Progenitor cell of endocrine pancreas (in vitro differentiated cells): ENCODE data around the gene DPP10. TPM values are rescaled to one million over a fixed set of nuclear protein-coding genes. Genes with fewer than 3 reads are reported as not detected.

ENCODE experiments used
- DNase-seq: peaks from one replicate; pipeline ENCODE4 v3.0.0; 2021; ENCODE audit warnings: low spot score; ENCODE audit not compliant: unreplicated experiment
- H3K27ac Mint-ChIP-seq: 2 replicates; pipeline ENCODE4 v1.8.0; 2021; ENCODE audit warnings: mild to moderate bottlenecking, moderate library complexity, mixed read lengths
- H3K27me3 Mint-ChIP-seq: 2 replicates; pipeline ENCODE4 v1.8.0; 2021; ENCODE audit warnings: mixed read lengths
- H3K36me3 Mint-ChIP-seq: 2 replicates; pipeline ENCODE4 v1.8.0; 2022; ENCODE audit warnings: mixed read lengths; ENCODE audit not compliant: insufficient read depth
- H3K4me1 Mint-ChIP-seq: 2 replicates; pipeline ENCODE4 v1.8.0; 2021; ENCODE audit warnings: low read depth, mixed read lengths
- H3K4me3 Mint-ChIP-seq: 2 replicates; pipeline ENCODE4 v1.8.0; 2021; ENCODE audit warnings: low read depth, mild to moderate bottlenecking, moderate library complexity, mixed read lengths
- H3K9me3 Mint-ChIP-seq: 2 replicates; pipeline ENCODE4 v1.8.0; 2021; ENCODE audit warnings: low read depth, mixed read lengths
- total RNA-seq: library from RNA; stranded (reverse); gene quantifications from 2 replicates; pipeline ENCODE4 v1.2.1, GENCODE V29; 2021
- TF ChIP-seq, protein P1 (sequence below): fragments of 200-600 bp; sonication (generic); IDR thresholded peaks from one replicate; pipeline ENCODE4 v1.5.0; 2021; ENCODE audit warnings: antibody characterized with exemption, mild to moderate bottlenecking; ENCODE audit not compliant: unreplicated experiment

DPP10 gene
- total RNA-seq, 1 donor from 2014 or later: 44.6 TPM

DNA sequence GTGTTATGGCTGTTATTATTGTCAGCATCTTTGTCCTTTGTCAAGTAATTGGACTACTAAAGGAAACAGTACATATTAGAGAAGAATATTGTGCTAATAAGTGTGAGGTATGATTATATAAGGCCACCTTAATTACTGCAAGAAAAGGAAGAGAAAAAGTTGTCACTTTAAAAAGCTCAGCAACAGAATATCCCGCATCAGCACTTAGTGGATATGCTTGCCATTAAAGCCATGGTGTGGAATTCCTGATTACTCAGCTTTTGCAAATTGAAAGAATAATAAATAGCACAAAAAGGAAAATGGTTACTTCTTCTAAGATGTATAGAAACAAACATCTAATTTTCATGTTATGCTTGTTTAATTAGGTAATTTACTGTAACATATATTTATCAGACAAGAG, 347.5 kb downstream of the DPP10 start:
- Mint-ChIP-seq H3K27me3 (peaks cover 3% of the 10 kb centered on the region), H3K4me3 (no peak overlapping the region), H3K9me3 (no peaks in the 10 kb centered on the region), H3K27ac (no peak overlapping the region), H3K4me1 (no peaks in the 10 kb centered on the region), H3K36me3 (no peaks in the 10 kb centered on the region)
- no peak for DNase-seq
- TF ChIP-seq, protein P1, sequence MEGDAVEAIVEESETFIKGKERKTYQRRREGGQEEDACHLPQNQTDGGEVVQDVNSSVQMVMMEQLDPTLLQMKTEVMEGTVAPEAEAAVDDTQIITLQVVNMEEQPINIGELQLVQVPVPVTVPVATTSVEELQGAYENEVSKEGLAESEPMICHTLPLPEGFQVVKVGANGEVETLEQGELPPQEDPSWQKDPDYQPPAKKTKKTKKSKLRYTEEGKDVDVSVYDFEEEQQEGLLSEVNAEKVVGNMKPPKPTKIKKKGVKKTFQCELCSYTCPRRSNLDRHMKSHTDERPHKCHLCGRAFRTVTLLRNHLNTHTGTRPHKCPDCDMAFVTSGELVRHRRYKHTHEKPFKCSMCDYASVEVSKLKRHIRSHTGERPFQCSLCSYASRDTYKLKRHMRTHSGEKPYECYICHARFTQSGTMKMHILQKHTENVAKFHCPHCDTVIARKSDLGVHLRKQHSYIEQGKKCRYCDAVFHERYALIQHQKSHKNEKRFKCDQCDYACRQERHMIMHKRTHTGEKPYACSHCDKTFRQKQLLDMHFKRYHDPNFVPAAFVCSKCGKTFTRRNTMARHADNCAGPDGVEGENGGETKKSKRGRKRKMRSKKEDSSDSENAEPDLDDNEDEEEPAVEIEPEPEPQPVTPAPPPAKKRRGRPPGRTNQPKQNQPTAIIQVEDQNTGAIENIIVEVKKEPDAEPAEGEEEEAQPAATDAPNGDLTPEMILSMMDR: no peak

DNA sequence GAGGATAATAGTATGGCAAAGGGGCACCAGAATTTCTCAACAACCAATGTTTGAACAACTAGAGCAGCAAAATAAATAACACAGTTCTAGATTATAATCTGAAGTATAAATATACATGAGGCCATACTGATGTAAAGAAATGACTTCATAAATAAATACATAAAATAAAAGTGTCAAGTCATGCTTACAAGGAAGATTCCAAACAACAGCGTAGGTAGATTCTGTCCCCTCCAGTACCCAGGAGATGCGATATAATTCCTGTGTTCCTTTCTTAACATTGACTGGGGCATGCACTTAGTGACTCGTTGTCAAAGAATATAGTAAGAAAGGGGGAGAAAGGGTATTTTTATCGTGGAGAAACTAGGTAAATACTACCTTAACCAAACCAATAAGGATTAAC, 355.1 kb downstream of the DPP10 start:
- Mint-ChIP-seq H3K9me3 (no peaks in the 10 kb centered on the region), H3K4me3 (no peak overlapping the region), H3K4me1 (peaks cover 5% of the 10 kb centered on the region), H3K36me3 (no peaks in the 10 kb centered on the region), H3K27me3 (no peaks in the 10 kb centered on the region), H3K27ac (no peak overlapping the region)
- TF ChIP-seq, protein P1: no peak
- DNase-seq: no peak

DNA sequence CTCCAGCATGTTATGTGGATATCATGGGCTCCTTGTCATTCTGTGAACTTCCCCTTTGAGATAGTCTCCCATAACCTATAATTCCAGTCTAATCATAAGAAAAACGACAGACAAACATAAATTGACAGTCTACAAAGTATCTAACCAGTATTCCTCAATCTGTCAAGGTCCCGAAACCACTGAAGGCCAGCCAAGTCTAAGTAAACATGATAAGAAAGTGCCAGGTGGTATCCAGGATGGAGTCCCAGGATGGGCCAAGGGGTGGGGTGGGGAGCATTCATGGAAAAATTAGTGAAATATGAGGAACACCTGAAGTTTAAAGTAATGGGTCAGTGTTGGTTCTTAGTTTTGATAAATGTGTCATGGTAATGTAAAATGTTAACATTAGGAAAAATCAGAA, 355.5 kb downstream of the DPP10 start:
- TF ChIP-seq, protein P1: no peak
- DNase-seq: no peak
- Mint-ChIP-seq H3K4me1 (peaks cover 5% of the 10 kb centered on the region), H3K9me3 (no peaks in the 10 kb centered on the region), H3K36me3 (no peaks in the 10 kb centered on the region), H3K27ac (no peak overlapping the region), H3K27me3 (no peaks in the 10 kb centered on the region), H3K4me3 (no peak overlapping the region)

DNA sequence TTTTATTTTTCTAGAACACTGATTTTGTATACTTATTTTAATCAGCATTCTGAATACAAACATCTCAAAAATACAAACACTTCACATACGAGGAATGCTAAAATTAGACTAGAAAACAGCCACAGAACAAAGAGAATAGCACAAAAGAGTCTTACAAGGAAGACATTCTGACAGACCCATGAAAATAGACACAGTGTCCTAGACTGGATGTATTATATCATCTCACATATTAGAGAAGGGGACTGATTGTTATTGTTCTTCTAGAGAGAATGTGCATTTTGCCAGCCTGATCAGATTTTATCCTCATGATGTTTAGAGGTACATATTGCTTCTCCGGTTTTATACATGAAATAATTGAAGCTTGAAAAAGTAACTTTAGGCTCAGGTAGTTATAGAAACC, 357.9 kb downstream of the DPP10 start:
- Mint-ChIP-seq H3K27me3 (no peaks in the 10 kb centered on the region), H3K4me3 (no peak overlapping the region), H3K36me3 (no peaks in the 10 kb centered on the region), H3K4me1 (peaks cover 5% of the 10 kb centered on the region), H3K27ac (no peak overlapping the region), H3K9me3 (peaks cover 2% of the 10 kb centered on the region)
- TF ChIP-seq, protein P1: no peak
- DNase-seq: no peak

DNA sequence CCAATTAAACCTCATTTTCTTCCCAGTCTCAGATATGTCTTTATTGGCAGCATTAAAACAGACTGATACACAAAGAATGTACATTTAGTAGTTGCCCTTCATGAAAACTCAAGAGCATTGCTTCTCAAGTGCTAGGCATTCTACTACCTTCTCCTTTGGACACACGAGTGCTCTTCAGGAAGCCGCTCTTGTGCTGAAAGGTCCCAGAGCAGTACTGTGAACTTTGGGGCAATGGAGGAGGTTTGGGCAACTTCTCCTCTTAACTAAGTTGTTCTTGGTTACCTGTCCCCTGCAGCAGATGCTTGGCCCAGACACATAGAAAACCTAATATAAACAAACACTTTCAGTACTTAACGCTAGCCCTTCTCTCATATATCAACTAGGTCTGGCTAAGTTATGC, 362.8 kb downstream of the DPP10 start:
- TF ChIP-seq, protein P1: no peak
- H3K4me3 Mint-ChIP-seq: no peak overlapping the region
- no peaks in the 10 kb centered on the region for H3K27me3 Mint-ChIP-seq
- H3K36me3 Mint-ChIP-seq: no peaks in the 10 kb centered on the region
- no peaks in the 10 kb centered on the region for H3K4me1 Mint-ChIP-seq
- peaks cover 2% of the 10 kb centered on the region for H3K9me3 Mint-ChIP-seq
- no peak overlapping the region for H3K27ac Mint-ChIP-seq
- no peak for DNase-seq
